HFF-Myc (cell line): ENCODE measurements around the gene IL19.

Source experiments
- DNase-seq: peaks from one replicate; pipeline ENCODE4 v3.0.0-alpha.2; 2011; ENCODE audit warnings: low read depth; ENCODE audit errors: extremely low read depth
- H3K4me3 ChIP-seq: replicated peaks from 2 replicates; pipeline ENCODE4 v1.5.1; 2011; ENCODE audit warnings: low read depth, mild to moderate bottlenecking, control low read depth, low read length
- TF ChIP-seq, protein P1 (sequence below): IDR thresholded peaks from 2 replicates; pipeline ENCODE4 v1.5.1; 2012; ENCODE audit warnings: mild to moderate bottlenecking, low read depth, low read length, control low read depth; ENCODE audit errors: missing control alignments

IL19 gene

DNA sequence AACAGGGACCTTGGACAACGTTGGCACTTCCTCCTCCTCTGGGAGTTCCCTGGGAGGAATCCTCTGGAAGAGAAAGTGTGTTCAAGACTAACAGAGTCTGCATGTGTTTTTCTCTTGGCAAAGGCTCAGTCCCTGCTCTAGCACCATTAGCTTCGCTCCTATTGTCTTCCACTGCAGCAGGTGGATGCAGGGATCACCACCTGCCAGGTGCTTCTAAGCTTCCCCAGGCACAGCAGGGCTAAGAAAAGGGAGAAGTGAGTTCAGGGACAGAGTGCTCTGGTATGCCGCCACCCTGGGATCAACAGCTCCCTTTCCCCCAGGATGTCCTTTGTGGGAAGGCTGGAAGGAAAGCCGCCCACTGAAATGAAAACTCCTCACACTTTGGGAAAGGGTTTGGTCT lies 50.9 kb downstream of the IL19 start:
- TF ChIP-seq, protein P1, sequence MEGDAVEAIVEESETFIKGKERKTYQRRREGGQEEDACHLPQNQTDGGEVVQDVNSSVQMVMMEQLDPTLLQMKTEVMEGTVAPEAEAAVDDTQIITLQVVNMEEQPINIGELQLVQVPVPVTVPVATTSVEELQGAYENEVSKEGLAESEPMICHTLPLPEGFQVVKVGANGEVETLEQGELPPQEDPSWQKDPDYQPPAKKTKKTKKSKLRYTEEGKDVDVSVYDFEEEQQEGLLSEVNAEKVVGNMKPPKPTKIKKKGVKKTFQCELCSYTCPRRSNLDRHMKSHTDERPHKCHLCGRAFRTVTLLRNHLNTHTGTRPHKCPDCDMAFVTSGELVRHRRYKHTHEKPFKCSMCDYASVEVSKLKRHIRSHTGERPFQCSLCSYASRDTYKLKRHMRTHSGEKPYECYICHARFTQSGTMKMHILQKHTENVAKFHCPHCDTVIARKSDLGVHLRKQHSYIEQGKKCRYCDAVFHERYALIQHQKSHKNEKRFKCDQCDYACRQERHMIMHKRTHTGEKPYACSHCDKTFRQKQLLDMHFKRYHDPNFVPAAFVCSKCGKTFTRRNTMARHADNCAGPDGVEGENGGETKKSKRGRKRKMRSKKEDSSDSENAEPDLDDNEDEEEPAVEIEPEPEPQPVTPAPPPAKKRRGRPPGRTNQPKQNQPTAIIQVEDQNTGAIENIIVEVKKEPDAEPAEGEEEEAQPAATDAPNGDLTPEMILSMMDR = no peak
- H3K4me3 ChIP-seq = no peak overlapping the region
- no peak for DNase-seq

- no peak for DNase-seq
- TF ChIP-seq, protein P1 = no peak
These were observed 53.2 kb downstream of the IL19 start for GRCh38 chr1:206823727-206824126.

DNA sequence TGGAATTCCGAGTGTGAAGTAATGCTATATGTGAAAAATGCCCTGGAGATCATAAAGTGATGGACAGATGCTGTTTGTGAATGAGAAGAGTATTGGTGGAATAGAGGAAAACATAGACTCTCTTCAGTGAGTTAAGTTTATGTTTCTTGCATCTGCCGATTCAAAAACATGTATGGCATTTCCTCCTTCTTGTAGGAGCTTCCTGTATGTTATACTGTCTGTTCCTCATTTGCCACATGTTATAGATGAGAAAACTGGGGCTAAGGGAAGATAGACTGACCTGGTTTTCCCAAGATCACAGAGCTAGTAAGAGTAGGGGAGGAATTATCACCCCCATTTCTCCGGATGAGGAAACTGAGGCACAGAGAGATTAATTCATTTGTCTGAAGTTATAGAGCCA lies 53.8 kb downstream of the IL19 start:
- no peak for DNase-seq
- H3K4me3 ChIP-seq = no peak overlapping the region
- TF ChIP-seq, protein P1 = no peak

More at GRCh38 chr1:206823727-206824126, 53.2 kb downstream of the IL19 start:
- H3K4me3 ChIP-seq = no peak overlapping the region

DNA sequence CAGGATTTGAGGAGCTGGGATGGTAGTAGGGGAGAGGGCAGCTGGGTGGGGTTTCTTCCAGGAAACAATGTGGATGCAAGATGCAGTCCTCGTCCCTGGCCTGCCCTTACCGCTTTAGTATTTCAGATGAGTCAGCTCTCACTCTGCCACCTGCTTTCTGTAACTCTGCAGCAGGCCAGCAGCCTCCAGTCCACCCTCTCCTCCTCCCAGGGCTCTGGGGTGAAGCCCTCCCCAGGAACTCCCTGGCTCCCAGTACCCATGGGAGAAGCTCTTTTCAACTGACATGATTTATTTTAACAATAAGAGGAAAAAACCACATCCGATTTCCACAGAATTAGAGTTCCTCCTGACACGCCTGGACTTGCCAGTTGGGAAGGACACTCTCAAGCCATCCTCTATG lies 55.8 kb downstream of the IL19 start:
- DNase-seq = peak; percentile 87
- TF ChIP-seq, protein P1 = no peak
- H3K4me3 ChIP-seq = no peak overlapping the region

DNA sequence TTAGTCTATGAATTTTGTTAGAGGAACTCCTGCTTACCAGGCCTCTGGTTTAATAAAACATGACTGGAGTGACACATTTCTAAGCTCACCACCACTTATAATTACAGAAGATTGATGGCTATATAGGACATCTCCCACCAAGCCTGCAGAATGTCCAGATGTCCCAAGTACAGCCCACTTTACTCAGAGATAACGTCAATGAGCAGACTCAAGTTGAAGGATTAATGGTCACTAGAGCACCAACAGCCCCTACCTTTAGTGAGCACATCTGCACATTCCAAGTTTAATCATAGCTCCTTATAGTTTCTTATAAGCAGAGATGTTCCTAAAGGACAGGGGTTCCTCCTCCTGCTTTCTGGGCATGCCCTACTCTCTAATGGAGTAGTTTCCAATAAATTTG lies 57.5 kb downstream of the IL19 start:
- no peak overlapping the region for H3K4me3 ChIP-seq
- no peak for DNase-seq
- TF ChIP-seq, protein P1 = no peak

DNA sequence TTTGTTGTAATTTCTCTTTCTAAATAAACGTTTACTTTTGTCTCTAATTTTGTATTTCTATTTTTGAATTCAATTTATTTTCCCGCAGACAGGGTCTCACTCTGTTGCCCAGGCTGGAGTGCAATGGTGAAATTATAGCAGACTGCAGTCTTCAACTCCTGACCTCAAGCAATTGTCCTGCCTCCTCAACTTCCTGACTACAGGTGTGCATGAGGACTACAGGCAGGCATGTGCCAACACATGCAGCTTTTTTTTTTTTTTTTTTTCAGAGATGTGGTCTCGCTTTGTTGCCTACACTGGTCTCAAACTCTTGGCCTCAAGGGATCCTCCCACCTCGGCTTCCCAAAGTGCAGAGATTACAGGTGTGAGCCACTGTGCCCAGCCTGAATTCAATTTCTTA lies 58.2 kb downstream of the IL19 start:
- TF ChIP-seq, protein P1 = no peak
- no peak for DNase-seq
- no peak overlapping the region for H3K4me3 ChIP-seq

DNA sequence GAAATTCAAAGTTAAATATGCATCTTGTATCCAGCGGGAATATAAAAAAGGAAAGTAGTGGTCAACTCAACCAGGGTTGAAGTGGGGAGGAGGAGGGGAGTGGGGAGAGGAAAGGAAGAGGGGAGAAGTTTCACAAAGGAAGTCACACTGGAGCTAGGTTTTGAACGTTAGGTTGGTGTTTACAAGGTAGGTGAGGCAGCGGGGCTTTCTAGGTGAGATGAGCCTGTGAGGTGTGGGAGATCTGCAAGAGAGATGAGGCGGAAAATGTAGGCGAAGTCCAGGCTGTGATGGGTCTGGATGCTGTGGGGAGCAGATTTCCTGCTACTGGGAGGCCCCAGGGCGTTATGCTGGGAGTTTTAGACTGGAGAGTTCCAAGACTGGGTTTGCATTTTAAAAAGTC lies 58.7 kb downstream of the IL19 start:
- no peak for DNase-seq
- H3K4me3 ChIP-seq = no peak overlapping the region
- TF ChIP-seq, protein P1 = no peak
